ENCODE measurements around the gene SH3BGRL. TPM values are rescaled to one million over a fixed set of nuclear protein-coding genes. Genes with fewer than 3 reads are reported as not detected.

The SH3BGRL gene
- polyA plus RNA-seq, 3 donors = 203 to 374 (median 318) TPM

GRCh38 chrX:81278616-81279015, 76.7 kb downstream of the SH3BGRL start:
- Mint-ChIP-seq H3K27ac (no peak overlapping the region), H3K9me3 (peaks cover 4 to 23% (median 8%) of the 10 kb centered on the region in 7 donors), H3K4me3 (no peak overlapping the region), H3K36me3 (peaks cover 45% of the 10 kb centered on the region in 2 donors), H3K4me1 (no peaks in the 10 kb centered on the region), H3K27me3 (ENCODE audit: low read depth in 3 of 3) (no peaks in the 10 kb centered on the region)
- no peak overlapping the region for H3K4me2 ChIP-seq (replicated peaks; ENCODE audit: extremely low read depth, low read length, poor library complexity, severe bottlenecking)
- no peak overlapping the region for H3K9ac ChIP-seq (ENCODE audit: insufficient read depth, low read length, poor library complexity, severe bottlenecking)
- no peaks in the 10 kb centered on the region for H3K79me2 ChIP-seq (ENCODE audit: insufficient read depth, low read length)
- no peak for DNase-seq
- no peak overlapping the region for H3K4me3 ChIP-seq (replicated peaks in 1 of 3; ENCODE audit: low read depth in 2 of 3, low read length in 3 of 3)
- no peaks in the 10 kb centered on the region for H3K9me3 ChIP-seq (replicated peaks in 1 of 2; ENCODE audit: control insufficient read depth in 1 of 2, insufficient read depth in 1 of 2, low read length in 2 of 2)
- H3K27me3 ChIP-seq (ENCODE audit: control insufficient read depth in 2 of 2, insufficient read depth in 2 of 2, low read length in 2 of 2) = no peaks in the 10 kb centered on the region
- intact Hi-C loops (cut with micrococcal nuclease) = no loop called here
- peaks cover 34 to 51% of the 10 kb centered on the region in 2 donors for H3K36me3 ChIP-seq (replicated peaks in 1 of 2; ENCODE audit: control insufficient read depth in 1 of 2, insufficient read depth in 2 of 2, low read length in 2 of 2)
- H3K27ac ChIP-seq (ENCODE audit: low read depth in 1 of 2, low read length in 2 of 2) = no peak overlapping the region
- TF ChIP-seq, protein P1, sequence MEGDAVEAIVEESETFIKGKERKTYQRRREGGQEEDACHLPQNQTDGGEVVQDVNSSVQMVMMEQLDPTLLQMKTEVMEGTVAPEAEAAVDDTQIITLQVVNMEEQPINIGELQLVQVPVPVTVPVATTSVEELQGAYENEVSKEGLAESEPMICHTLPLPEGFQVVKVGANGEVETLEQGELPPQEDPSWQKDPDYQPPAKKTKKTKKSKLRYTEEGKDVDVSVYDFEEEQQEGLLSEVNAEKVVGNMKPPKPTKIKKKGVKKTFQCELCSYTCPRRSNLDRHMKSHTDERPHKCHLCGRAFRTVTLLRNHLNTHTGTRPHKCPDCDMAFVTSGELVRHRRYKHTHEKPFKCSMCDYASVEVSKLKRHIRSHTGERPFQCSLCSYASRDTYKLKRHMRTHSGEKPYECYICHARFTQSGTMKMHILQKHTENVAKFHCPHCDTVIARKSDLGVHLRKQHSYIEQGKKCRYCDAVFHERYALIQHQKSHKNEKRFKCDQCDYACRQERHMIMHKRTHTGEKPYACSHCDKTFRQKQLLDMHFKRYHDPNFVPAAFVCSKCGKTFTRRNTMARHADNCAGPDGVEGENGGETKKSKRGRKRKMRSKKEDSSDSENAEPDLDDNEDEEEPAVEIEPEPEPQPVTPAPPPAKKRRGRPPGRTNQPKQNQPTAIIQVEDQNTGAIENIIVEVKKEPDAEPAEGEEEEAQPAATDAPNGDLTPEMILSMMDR (IDR thresholded peaks at IDR 0.05) = no peak
- WGBS (ENCODE audit: insufficient coverage) = no CpG with 5 or more reads among the region's 2 CpGs
- H3K4me1 ChIP-seq (ENCODE audit: control insufficient read depth in 1 of 2, insufficient read depth in 2 of 2, low read length in 2 of 2) = no peaks in the 10 kb centered on the region
- no peak overlapping the region for H2AFZ ChIP-seq (ENCODE audit: insufficient read depth, low read depth, low read length, poor library complexity, severe bottlenecking)
- peaks cover 12% of the 10 kb centered on the region for H4K20me1 ChIP-seq (ENCODE audit: insufficient read depth, low read length)

DNA sequence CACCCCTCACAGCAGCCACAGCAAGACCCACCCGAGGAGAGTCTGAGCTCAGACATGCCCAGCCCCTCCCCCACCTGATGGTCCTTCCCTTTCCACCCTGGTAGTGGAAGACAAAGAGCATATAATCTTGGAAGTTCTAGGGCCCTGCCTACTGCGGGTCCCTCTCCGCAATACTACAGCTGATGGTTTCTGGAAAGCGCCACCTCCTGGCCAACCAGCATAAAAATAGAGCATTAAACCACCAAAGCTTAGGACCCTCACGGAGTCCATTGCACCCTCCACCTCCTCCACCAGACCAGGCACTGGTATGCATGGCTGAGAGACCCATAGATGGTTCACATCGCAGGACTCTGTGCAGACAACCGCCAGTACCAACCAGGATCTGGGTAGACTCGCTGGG, 78.2 kb downstream of the SH3BGRL start:
- Histone ChIP-seq H3K9me3 (replicated peaks in 1 of 2; ENCODE audit: control insufficient read depth in 1 of 2, insufficient read depth in 1 of 2, low read length in 2 of 2) (no peaks in the 10 kb centered on the region), H3K27me3 (ENCODE audit: control insufficient read depth in 2 of 2, insufficient read depth in 2 of 2, low read length in 2 of 2) (no peaks in the 10 kb centered on the region), H3K4me3 (replicated peaks in 1 of 3; ENCODE audit: low read depth in 2 of 3, low read length in 3 of 3) (no peak overlapping the region), H3K9ac (ENCODE audit: insufficient read depth, low read length, poor library complexity, severe bottlenecking) (no peak overlapping the region), H3K79me2 (ENCODE audit: insufficient read depth, low read length) (no peaks in the 10 kb centered on the region), H4K20me1 (ENCODE audit: insufficient read depth, low read length) (peaks cover 11% of the 10 kb centered on the region), H3K4me1 (ENCODE audit: control insufficient read depth in 1 of 2, insufficient read depth in 2 of 2, low read length in 2 of 2) (no peaks in the 10 kb centered on the region), H3K36me3 (replicated peaks in 1 of 2; ENCODE audit: control insufficient read depth in 1 of 2, insufficient read depth in 2 of 2, low read length in 2 of 2) (peaks cover 34 to 47% of the 10 kb centered on the region in 2 donors), H3K4me2 (replicated peaks; ENCODE audit: extremely low read depth, low read length, poor library complexity, severe bottlenecking) (no peak overlapping the region), H3K27ac (ENCODE audit: low read depth in 1 of 2, low read length in 2 of 2) (no peak overlapping the region), H2AFZ (ENCODE audit: insufficient read depth, low read depth, low read length, poor library complexity, severe bottlenecking) (no peak overlapping the region)
- Mint-ChIP-seq H3K27me3 (ENCODE audit: low read depth in 3 of 3) (no peaks in the 10 kb centered on the region), H3K4me1 (no peaks in the 10 kb centered on the region), H3K4me3 (no peak overlapping the region), H3K36me3 (peaks cover 44 to 45% of the 10 kb centered on the region in 2 donors), H3K27ac (peak overlapping the region in 1 of 7 donors; percentile 18), H3K9me3 (peaks cover 4 to 26% (median 10%) of the 10 kb centered on the region in 7 donors)
- WGBS (ENCODE audit: insufficient coverage) = no CpG with 5 or more reads among the region's 8 CpGs
- intact Hi-C loops (cut with micrococcal nuclease) = no loop called here
- no peak for DNase-seq
- TF ChIP-seq, protein P1 (IDR thresholded peaks at IDR 0.05) = no peak
